Neural progenitor cell (in vitro differentiated cells): Measurements from ENCODE around the gene GP5. TPM values are rescaled to one million over a fixed set of nuclear protein-coding genes. Genes with fewer than 3 reads are reported as not detected.

Source experiments
- DNase-seq: peaks from one replicate; pipeline ENCODE4 v3.0.0-alpha.2; 2016; ENCODE audit warnings: low spot score
- H2AFZ ChIP-seq: fragments of 200-600 bp; sonication (generic); replicated peaks from 2 replicates; pipeline ENCODE4 v1.6.1; 2016; ENCODE audit warnings: antibody characterized with exemption
- H3F3A ChIP-seq: fragments of 200-600 bp; sonication (generic); 2 replicates; pipeline ENCODE4 v1.6.1; 2016; ENCODE audit warnings: antibody characterized with exemption, low read depth
- H3K27ac ChIP-seq: fragments of 200-600 bp; sonication (generic); 2 replicates; pipeline ENCODE4 v1.5.1; 2016; ENCODE audit warnings: mild to moderate bottlenecking
- H3K27me3 ChIP-seq: fragments of 200-600 bp; sonication (generic); 2 replicates; pipeline ENCODE4 v1.6.1; 2016; ENCODE audit warnings: mild to moderate bottlenecking, moderate library complexity
- H3K36me3 ChIP-seq: fragments of 200-600 bp; sonication (generic); 2 replicates; pipeline ENCODE4 v1.5.1; 2016
- H3K4me1 ChIP-seq: fragments of 200-600 bp; sonication (generic); 2 replicates; pipeline ENCODE4 v1.6.1; 2016; ENCODE audit warnings: mixed run types
- H3K4me2 ChIP-seq: fragments of 200-600 bp; sonication (generic); 2 replicates; pipeline ENCODE4 v1.6.1; 2016
- H3K4me3 ChIP-seq: fragments of 200-600 bp; sonication (generic); 2 replicates; pipeline ENCODE4 v1.5.1; 2016
- H3K79me2 ChIP-seq: fragments of 200-600 bp; sonication (generic); 2 replicates; pipeline ENCODE4 v1.6.1; 2016; ENCODE audit warnings: low read depth
- H3K9ac ChIP-seq: fragments of 200-600 bp; sonication (generic); 2 replicates; pipeline ENCODE4 v1.6.1; 2016
- H3K9me3 ChIP-seq: fragments of 200-600 bp; sonication (generic); 2 replicates; pipeline ENCODE4 v1.5.1; 2016; ENCODE audit warnings: low read depth
- H4K20me1 ChIP-seq: fragments of 200-600 bp; sonication (generic); 2 replicates; pipeline ENCODE4 v1.6.1; 2016; ENCODE audit warnings: low read depth
- H3K27ac Mint-ChIP-seq: 3 replicates; pipeline ENCODE4 v1.8.0; 2021; ENCODE audit warnings: mixed read lengths
- H3K27me3 Mint-ChIP-seq: 2 replicates; pipeline ENCODE4 v1.8.0; 2022; ENCODE audit warnings: low read depth, mild to moderate bottlenecking, inconsistent platforms, moderate library complexity, mixed read lengths; ENCODE audit not compliant: insufficient read depth
- H3K36me3 Mint-ChIP-seq: 3 replicates; pipeline ENCODE4 v1.8.0; 2021; ENCODE audit warnings: mixed read lengths
- H3K4me1 Mint-ChIP-seq: 3 replicates; pipeline ENCODE4 v1.8.0; 2021; ENCODE audit warnings: mixed read lengths
- H3K4me3 Mint-ChIP-seq: 3 replicates; pipeline ENCODE4 v1.8.0; 2021; ENCODE audit warnings: mild to moderate bottlenecking, moderate library complexity, mixed read lengths
- H3K9me3 Mint-ChIP-seq: 3 replicates; pipeline ENCODE4 v1.8.0; 2020; ENCODE audit warnings: mixed read lengths
- CTCF ChIP-seq: fragments of 200-600 bp; sonication (generic); IDR thresholded peaks from 2 replicates; pipeline ENCODE4 v1.5.1; 2017; ENCODE audit warnings: antibody characterized with exemption, mild to moderate bottlenecking
- EZH2 ChIP-seq: fragments of 200-600 bp; sonication (generic); IDR thresholded peaks from 2 replicates; pipeline ENCODE4 v1.6.1; 2017; ENCODE audit warnings: antibody characterized with exemption, mild to moderate bottlenecking, moderate library complexity
- EZH2phosphoT487 ChIP-seq: fragments of 200-600 bp; sonication (generic); IDR thresholded peaks from 2 replicates; pipeline ENCODE4 v1.6.1; 2017; ENCODE audit warnings: antibody characterized with exemption
- total RNA-seq: library from RNA; depleted of rRNA; stranded (reverse); fragments of >200 nt; gene quantifications from 2 replicates; pipeline ENCODE4 v1.2.3, GENCODE V29; 2015; ENCODE audit warnings: low replicate concordance

The GP5 gene
- total RNA-seq: 0.03 TPM in 1 of 2 replicates, not detected in the other

GRCh38 chr3:194399166-194399565 lies at the start of gene GP5:
Gene GP5, minus strand, starts transcription at chr3:194399266. Its CDS starts 984 bp downstream, at chr3:194398282.
- Histone ChIP-seq H3K4me3 (peak within 1 kb of the TSS; percentile 26), H3K27me3 (peaks cover 56% of the 10 kb centered on the region), H3K36me3 (no peaks in the 10 kb centered on the region), H3K79me2 (no peaks in the 10 kb centered on the region), H3K4me1 (peaks cover 8% of the 10 kb centered on the region), H3K9ac (no peak within 1 kb of the TSS), H3F3A (peaks cover 42% of the 10 kb centered on the region), H3K9me3 (no peaks in the 10 kb centered on the region), H3K4me2 (peak within 1 kb of the TSS; percentile 59), H3K27ac (no peak within 1 kb of the TSS), H4K20me1 (no peaks in the 10 kb centered on the region), H2AFZ (peak within 1 kb of the TSS; percentile 53)
- H3K36me3 Mint-ChIP-seq: peaks cover 2% of the 10 kb centered on the region
- DNase-seq: no peak
- H3K27ac Mint-ChIP-seq: peak within 1 kb of the TSS; percentile 84
- no peak within 1 kb of the TSS for H3K4me3 Mint-ChIP-seq
- peaks cover 30% of the 10 kb centered on the region for H3K4me1 Mint-ChIP-seq
- H3K9me3 Mint-ChIP-seq: no peaks in the 10 kb centered on the region
- H3K27me3 Mint-ChIP-seq: peaks cover 8% of the 10 kb centered on the region
- TF ChIP-seq EZH2phosphoT487 (no peak), EZH2 (no peak), CTCF (no peak)

GRCh38 chr3:194447657-194448056 lies 48.6 kb upstream of the GP5 start:
- H3K9me3 ChIP-seq: no peaks in the 10 kb centered on the region
- TF ChIP-seq CTCF: no peak
- no peak for TF ChIP-seq EZH2
- TF ChIP-seq EZH2phosphoT487: no peak
- Mint-ChIP-seq H3K4me3 (no peak overlapping the region), H3K4me1 (no peaks in the 10 kb centered on the region), H3K36me3 (peaks cover 23% of the 10 kb centered on the region), H3K9me3 (no peaks in the 10 kb centered on the region), H3K27ac (no peak overlapping the region), H3K27me3 (no peaks in the 10 kb centered on the region)
- H3K79me2 ChIP-seq: no peaks in the 10 kb centered on the region
- H4K20me1 ChIP-seq: no peaks in the 10 kb centered on the region
- no peak for DNase-seq
- H3K4me1 ChIP-seq: no peaks in the 10 kb centered on the region
- H3F3A ChIP-seq: peaks cover 12% of the 10 kb centered on the region
- H3K4me2 ChIP-seq: no peak overlapping the region
- H2AFZ ChIP-seq: no peak overlapping the region
- H3K36me3 ChIP-seq: peaks cover 36% of the 10 kb centered on the region
- H3K4me3 ChIP-seq: no peak overlapping the region
- no peak overlapping the region for H3K27ac ChIP-seq
- no peak overlapping the region for H3K9ac ChIP-seq
- H3K27me3 ChIP-seq: no peaks in the 10 kb centered on the region

GRCh38 chr3:194447161-194447560 lies 48.1 kb upstream of the GP5 start:
- peaks cover 20% of the 10 kb centered on the region for H3K36me3 Mint-ChIP-seq
- Histone ChIP-seq H3K9ac (no peak overlapping the region), H3K27me3 (no peaks in the 10 kb centered on the region), H3K27ac (no peak overlapping the region), H3K4me1 (no peaks in the 10 kb centered on the region), H3F3A (peaks cover 12% of the 10 kb centered on the region), H3K79me2 (no peaks in the 10 kb centered on the region), H3K4me2 (no peak overlapping the region), H3K4me3 (no peak overlapping the region), H3K9me3 (no peaks in the 10 kb centered on the region), H4K20me1 (no peaks in the 10 kb centered on the region), H3K36me3 (peaks cover 36% of the 10 kb centered on the region), H2AFZ (no peak overlapping the region)
- no peak overlapping the region for H3K4me3 Mint-ChIP-seq
- no peaks in the 10 kb centered on the region for H3K27me3 Mint-ChIP-seq
- TF ChIP-seq EZH2phosphoT487: no peak
- no peak for TF ChIP-seq EZH2
- no peak for TF ChIP-seq CTCF
- no peak for DNase-seq
- no peak overlapping the region for H3K27ac Mint-ChIP-seq
- no peaks in the 10 kb centered on the region for H3K4me1 Mint-ChIP-seq
- no peaks in the 10 kb centered on the region for H3K9me3 Mint-ChIP-seq
